GM21360 (cell line): ENCODE data around the gene DUSP22.
"Not testable (repeated sequence)": the region's sequence is repeated elsewhere in the genome, so short reads cannot be mapped to it uniquely, and the experiment has no call there.

Experiments used
- ATAC-seq: cut with Tn5 transposase; IDR thresholded peaks from one replicate; pipeline ENCODE4 v1.9.1; 2021; ENCODE audit warnings: mild to moderate bottlenecking, moderate library complexity; ENCODE audit not compliant: unreplicated experiment

The DUSP22 gene

DNA sequence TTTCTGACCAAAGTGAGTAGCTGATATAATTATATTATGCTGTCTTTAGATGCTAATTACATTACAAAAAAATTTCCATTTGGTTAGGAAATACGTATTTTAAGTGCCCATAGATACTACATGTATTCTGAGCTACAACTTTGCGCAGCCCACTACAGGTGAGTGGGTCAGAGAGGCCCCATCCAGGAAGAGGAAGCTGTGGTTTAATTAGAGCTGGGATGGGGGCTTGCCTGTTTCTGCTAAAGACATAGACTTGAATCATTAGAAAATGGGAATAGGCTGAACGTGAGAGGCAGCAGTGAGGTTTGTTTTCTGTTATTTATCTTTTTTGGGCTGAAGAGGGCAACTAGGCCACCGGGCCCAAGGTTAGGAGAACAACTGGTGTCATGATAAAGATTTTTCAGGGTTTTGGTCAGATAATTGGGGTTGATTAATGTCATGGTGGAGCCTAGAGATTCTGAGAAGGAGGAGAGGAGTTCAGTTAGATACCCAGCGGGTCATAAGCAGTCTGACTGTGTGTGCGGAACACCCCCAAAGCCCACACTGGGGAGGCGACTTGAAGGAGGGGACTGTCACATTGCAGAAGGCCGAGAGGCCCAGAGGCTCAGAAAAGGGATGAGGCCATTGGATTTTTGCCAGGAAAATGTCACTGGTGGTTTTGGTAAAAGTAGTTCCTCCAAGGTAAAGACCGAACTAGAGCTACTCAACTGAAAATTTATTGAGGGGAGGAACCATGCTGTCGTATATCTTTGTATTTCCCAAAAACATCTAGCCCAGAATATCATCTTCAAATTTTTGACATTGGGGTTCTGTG, 84.7 kb downstream of the DUSP22 start:
- no peak for ATAC-seq

DNA sequence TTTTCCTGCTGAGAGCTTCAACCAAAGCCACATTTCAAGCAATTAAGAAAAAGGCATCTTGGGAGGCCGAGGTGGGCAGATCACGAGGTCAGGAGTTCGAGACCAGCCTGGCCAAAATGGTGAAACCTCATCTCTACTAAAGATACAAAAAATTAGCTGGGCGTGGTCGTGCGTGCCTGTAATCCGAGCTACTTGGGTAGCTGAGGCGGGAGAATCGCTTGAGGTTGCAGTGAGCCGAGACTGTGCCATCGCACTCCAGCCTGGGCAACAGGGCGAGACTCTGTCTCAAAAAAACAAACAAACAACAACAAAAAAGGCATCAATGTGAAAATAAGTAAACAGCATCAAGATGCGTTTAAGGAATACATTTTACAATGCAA, 85.3 kb downstream of the DUSP22 start:
- not testable (repeated sequence) for ATAC-seq

- no peak for ATAC-seq
These were observed 86.0 kb downstream of the DUSP22 start for GRCh38 chr6:378090-378957.

DNA sequence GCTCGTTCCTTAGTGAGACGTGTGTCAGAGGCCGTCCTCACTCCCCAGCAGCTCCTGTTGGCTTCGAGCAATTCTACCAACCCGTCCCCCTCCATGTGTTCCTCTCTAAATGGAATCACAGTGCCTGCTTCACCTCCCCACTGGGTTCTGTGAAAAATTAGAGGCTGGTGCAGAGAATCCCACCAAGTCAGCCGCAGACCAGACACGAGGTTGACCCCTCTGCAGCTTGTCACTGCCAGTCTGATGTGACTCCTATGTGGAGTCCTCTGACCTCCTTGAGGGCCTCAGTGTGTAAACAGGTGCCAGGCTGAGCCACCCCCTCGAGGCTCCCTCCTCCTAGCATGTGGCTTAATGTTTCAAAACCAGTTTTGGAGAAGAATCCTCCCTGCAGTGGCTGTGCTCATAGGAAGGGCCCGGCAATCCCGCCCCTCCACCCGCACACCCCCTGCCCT, 86.7 kb downstream of the DUSP22 start:
- ATAC-seq: no peak

GRCh38 chr6:379410-380181, 87.3 kb downstream of the DUSP22 start:
- no peak for ATAC-seq

GRCh38 chr6:380234-381218, 88.2 kb downstream of the DUSP22 start:
- ATAC-seq: no peak

DNA sequence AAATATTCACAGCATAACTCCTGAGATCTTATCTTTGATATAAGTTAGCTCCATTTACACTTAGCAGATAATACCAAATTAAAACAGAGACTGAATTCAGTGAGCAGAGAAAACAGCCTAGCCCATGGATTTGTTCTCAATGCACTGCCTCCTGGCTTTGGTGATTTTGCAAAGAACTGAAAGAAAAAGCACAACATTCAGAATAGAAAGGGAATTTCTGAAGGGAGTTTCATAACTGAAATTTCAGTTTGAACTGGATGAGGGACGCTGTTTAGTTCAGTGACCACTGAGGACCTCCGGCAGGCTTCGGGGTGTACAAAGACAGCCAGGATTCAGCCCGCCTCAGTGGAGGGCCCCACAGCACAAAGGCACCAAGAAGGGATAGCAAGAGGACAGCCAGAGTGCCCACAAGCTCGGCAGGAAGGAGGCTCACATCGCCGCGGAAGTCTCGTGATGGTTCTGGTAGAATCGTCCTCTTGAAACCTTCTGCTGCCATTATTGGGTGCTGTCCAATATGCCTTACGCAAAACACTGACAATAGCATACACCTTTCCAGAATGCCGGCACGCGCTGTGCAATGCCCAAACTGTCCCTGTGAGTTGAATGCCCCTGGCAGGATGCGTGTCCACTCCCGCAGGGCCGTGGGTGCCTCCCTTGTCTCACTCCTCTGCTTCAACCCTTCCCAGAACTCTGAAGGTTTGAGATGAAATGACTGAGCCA, 89.6 kb downstream of the DUSP22 start:
- ATAC-seq: no peak

DNA sequence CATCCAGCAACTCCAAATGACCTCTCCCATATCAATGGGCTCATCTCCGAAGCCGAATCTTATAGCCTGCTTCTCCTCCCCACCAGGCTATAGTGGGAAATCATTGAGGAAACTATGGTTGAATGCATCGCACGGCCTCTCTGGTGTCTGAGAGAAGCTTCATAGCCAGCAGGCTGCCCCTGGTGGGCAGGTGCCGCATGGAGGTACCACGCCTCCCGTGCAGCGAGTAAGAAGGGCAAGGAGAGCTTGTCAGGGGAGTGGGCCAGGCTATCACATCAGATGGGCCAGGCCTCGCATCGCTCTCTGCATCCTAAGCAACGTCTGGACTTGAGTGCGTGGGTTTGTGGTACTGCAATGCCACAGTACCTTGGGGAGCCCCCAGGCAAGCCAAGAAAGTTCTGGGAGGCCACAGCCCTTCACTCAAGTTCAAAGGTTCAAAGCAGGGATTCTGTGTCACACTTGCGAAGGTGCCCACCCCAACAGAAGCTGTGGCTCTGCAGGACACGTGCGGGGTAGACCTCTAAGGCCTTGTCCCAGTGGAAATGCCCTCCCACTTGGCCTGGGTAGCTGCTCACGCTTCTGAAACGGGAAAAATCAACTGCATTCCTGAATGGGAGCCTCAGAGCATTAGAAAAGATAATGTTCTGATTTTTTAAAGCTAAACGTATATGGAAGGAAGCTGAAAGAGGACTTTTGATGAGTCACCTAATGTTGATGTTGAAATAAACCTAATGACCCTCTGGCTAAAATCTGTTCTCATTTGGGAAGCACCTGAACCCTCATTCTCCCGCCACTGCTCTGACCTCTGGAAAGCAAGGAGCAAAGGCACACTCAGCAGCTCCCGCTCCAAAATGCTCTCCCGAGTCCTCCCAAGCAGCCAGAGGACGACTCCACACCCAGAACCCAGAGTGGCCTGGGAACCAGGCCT, 90.9 kb downstream of the DUSP22 start:
- no peak for ATAC-seq

- ATAC-seq: no peak
These were observed 91.6 kb downstream of the DUSP22 start for GRCh38 chr6:383856-384255.

DNA sequence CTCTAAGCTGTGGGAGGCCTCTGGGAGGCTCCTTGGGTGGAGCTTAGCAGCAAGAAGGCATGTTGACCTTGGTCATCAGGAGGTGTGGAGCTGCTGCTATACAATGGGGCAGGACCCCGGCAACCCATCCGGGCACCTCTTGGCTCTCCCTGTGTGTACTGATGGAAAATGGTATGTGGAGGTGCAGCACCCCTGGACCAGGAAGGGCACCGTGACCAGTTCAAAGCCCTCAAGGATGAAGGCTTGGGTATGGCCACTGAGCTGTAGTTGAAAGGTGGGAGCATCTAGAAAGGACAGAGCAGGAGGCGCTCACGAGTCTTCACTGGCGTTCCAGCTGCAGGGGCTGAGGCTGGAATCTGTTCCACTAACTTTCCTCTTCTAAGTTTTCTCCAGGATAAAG, 92.6 kb downstream of the DUSP22 start:
- ATAC-seq: no peak

GRCh38 chr6:385614-386013, 93.3 kb downstream of the DUSP22 start:
- ATAC-seq: no peak

- ATAC-seq: no peak
These were observed 94.5 kb downstream of the DUSP22 start for GRCh38 chr6:386688-387266.

GRCh38 chr6:387293-387741, 95.0 kb downstream of the DUSP22 start:
- ATAC-seq: no peak

GRCh38 chr6:388202-388903, 96.1 kb downstream of the DUSP22 start:
- no peak for ATAC-seq

- no peak for ATAC-seq
These were observed 96.9 kb downstream of the DUSP22 start for GRCh38 chr6:389143-389542.

DNA sequence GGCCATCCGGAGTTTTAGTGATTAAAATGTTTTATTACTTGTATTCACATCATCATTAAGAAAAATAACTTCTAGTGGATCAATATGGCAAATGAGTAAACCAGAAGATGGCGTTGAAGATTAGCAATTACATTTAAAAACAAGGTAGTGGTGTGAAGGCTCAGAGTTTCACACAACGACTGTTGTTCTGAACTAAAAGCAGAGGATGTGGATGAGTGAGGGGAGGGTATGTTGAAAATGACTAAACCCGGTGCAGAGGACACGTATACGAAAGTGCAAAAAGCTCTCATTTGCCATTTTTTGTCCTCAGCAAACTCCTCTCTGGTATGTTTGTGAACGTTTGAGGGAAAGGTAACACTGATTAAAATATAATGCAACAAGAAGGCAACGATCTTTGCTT, 97.3 kb downstream of the DUSP22 start:
- ATAC-seq: peak; percentile 38

DNA sequence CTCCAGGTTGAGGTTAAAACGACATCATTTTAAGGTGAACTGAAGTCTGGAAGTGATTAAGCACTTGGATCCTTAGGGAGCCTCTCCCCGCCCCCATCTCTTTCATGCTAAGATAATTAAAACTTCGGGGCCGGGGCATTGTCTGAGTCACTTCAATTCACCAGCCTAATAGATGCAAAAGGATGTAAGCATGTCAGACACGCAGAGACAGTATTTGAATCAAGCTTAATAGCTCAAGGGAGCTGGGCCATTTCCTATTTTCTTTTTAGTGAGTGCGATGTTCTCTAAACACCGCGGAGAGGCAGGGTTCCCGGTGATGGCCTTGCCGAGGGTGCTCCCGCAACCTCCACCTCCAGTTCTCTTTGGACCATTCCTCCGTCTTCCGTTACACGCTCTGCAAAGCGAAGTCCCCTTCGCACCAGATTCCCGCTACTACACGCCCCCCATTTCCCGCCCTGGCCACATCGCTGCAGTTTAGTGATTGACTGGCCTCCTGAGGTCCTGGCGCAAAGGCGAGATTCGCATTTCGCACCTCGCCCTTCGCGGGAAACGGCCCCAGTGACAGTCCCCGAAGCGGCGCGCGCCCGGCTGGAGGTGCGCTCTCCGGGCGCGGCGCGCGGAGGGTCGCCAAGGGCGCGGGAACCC, 98.7 kb downstream of the DUSP22 start:
- peak; percentile 11 for ATAC-seq
